B cell (primary cell): ENCODE data around the gene EEA1. TPM values are rescaled to one million over a fixed set of nuclear protein-coding genes. Genes with fewer than 3 reads are reported as not detected.

Source experiments
- ATAC-seq: fragments of 200-7000 bp; cut with Tn5 transposase; one replicate; pipeline ENCODE4 v1.10.0; 2021; ENCODE audit warnings: low read depth, mild to moderate bottlenecking, moderate number of reproducible peaks, moderate library complexity
- CTCF ChIA-PET: fragments of 350-600 bp; sonication (Branson Sonifier 250); formaldehyde crosslinking; loops from one replicate; lab custom pipeline; 2021; ENCODE audit warnings: antibody characterized with exemption, inconsistent platforms; lab: Charles Lee
- POLR2A ChIA-PET: fragments of 350-600 bp; sonication (Branson Sonifier 250); formaldehyde crosslinking; loops from one replicate; lab custom pipeline; 2021; ENCODE audit warnings: antibody characterized with exemption; lab: Charles Lee
- DNase-seq: peaks from one replicate; pipeline ENCODE4 v3.0.0; 2013
- H2AFZ ChIP-seq: 2 replicates; pipeline ENCODE4 v1.6.1; 2012; ENCODE audit warnings: mild to moderate bottlenecking, low read depth, low read length; ENCODE audit not compliant: insufficient read depth, poor library complexity, severe bottlenecking
- H3K27ac ChIP-seq, 2 donors: 1 replicate in 1 of 2; 2 replicates in 1 of 2; pipeline ENCODE4 v1.5.1; 2012 to 2013; ENCODE audit warnings: low read length in 2 of 2, mild to moderate bottlenecking in 2 of 2, moderate library complexity in 1 of 2
- H3K27me3 ChIP-seq, 4 experiments: fragments of 200-600 bp in 1 of 4; sonication (generic) in 1 of 4; replicated peaks in 1 of 4; 1 replicate in 2 of 4; 2 replicates in 2 of 4; pipeline versions ENCODE4 v1.6.1 to v1.7.0; 2013 to 2016; ENCODE audit warnings: low read length in 3 of 4, mild to moderate bottlenecking in 2 of 4, mixed read lengths in 1 of 4, moderate library complexity in 1 of 4; ENCODE audit not compliant: insufficient read depth in 4 of 4, control insufficient read depth in 3 of 4; ENCODE audit errors: control extremely low read depth in 1 of 4
- H3K36me3 ChIP-seq, 2 experiments: replicated peaks in 1 of 2; 1 replicate in 1 of 2; 2 replicates in 1 of 2; pipeline versions ENCODE4 v1.6.1 to v1.7.1; 2013; ENCODE audit warnings: low read length in 1 of 2; ENCODE audit not compliant: insufficient read depth in 2 of 2, control insufficient read depth in 1 of 2; ENCODE audit errors: control extremely low read depth in 1 of 2, extremely low read depth in 1 of 2
- H3K4me1 ChIP-seq, 2 donors: fragments of 200-600 bp in 1 of 2; sonication (generic) in 1 of 2; 1 replicate in 1 of 2; 2 replicates in 1 of 2; pipeline versions ENCODE4 v1.5.1 to v1.6.1; 2013 to 2017; ENCODE audit warnings: low read length in 2 of 2; ENCODE audit not compliant: control insufficient read depth in 2 of 2, insufficient read depth in 2 of 2
- H3K4me2 ChIP-seq: replicated peaks from 2 replicates; pipeline ENCODE3; 2012; ENCODE audit warnings: mild to moderate bottlenecking, low read depth, low read length; ENCODE audit not compliant: poor library complexity, severe bottlenecking
- H3K4me3 ChIP-seq, 5 experiments: fragments of 200-600 bp in 1 of 5; sonication (generic) in 1 of 5; 1 replicate in 3 of 5; 2 replicates in 2 of 5; pipeline versions ENCODE4 v1.5.1 to v1.7.0; 2011 to 2016; ENCODE audit warnings: low read length in 4 of 5, mild to moderate bottlenecking in 4 of 5, low read depth in 2 of 5, control low read depth in 1 of 5, moderate library complexity in 1 of 5; ENCODE audit not compliant: insufficient read depth in 1 of 5; ENCODE audit errors: control extremely low read depth in 1 of 5, extremely low read depth in 1 of 5
- H3K79me2 ChIP-seq: fragments of 200-600 bp; sonication (generic); one replicate; pipeline ENCODE4 v1.6.0; 2016; ENCODE audit warnings: low read length; ENCODE audit not compliant: control insufficient read depth, insufficient read depth
- H3K9ac ChIP-seq: fragments of 200-600 bp; sonication (generic); 2 replicates; pipeline ENCODE4 v1.6.1; 2017; ENCODE audit warnings: mild to moderate bottlenecking, low read length, moderate library complexity
- H3K9me3 ChIP-seq, 3 donors: one replicate each; pipeline versions ENCODE4 v1.6.1 to v1.7.1; 2013; ENCODE audit warnings: low read length in 2 of 3; ENCODE audit not compliant: control insufficient read depth in 2 of 3, insufficient read depth in 1 of 3; ENCODE audit errors: control extremely low read depth in 1 of 3
- H4K20me1 ChIP-seq: 2 replicates; pipeline ENCODE4 v1.6.0; 2012; ENCODE audit warnings: mild to moderate bottlenecking, low read length; ENCODE audit not compliant: insufficient read depth, control insufficient read depth, poor library complexity, severe bottlenecking
- H3K27ac Mint-ChIP-seq: one replicate; pipeline ENCODE4 v1.8.0; 2021; ENCODE audit warnings: mixed read lengths
- H3K27me3 Mint-ChIP-seq: one replicate; pipeline ENCODE4 v1.8.0; 2021; ENCODE audit warnings: mixed read lengths
- H3K4me1 Mint-ChIP-seq: one replicate; pipeline ENCODE4 v1.8.0; 2021; ENCODE audit warnings: mixed read lengths
- H3K4me3 Mint-ChIP-seq: one replicate; pipeline ENCODE4 v1.8.0; 2021; ENCODE audit warnings: mixed read lengths
- H3K9me3 Mint-ChIP-seq: one replicate; pipeline ENCODE4 v1.8.0; 2022; ENCODE audit warnings: mixed read lengths; ENCODE audit not compliant: insufficient read depth
- EZH2 ChIP-seq: IDR thresholded peaks from 2 replicates; pipeline ENCODE4 v1.6.1; 2012; ENCODE audit warnings: borderline replicate concordance, low read depth, mild to moderate bottlenecking, moderate library complexity, low read length; ENCODE audit not compliant: insufficient read depth, poor library complexity, severe bottlenecking
- WGBS: methylation state at CpG from one replicate; pipeline ENCODE4 v1.1.5; 2013; ENCODE audit warnings: missing lambda C conversion rate; ENCODE audit not compliant: insufficient coverage; 5-methylcytosine and 5-hydroxymethylcytosine counted together
- intact Hi-C: fragments of 100-400 bp; cut with micrococcal nuclease; formaldehyde crosslinking; loops from one replicate; pipeline ENCODE4 v1.10.0; 2022
- polyA plus RNA-seq: library from polyadenylated mRNA; depleted of rRNA; stranded (reverse); fragments of >200 nt; gene quantifications from 2 replicates; pipeline ENCODE4 v1.2.3, GENCODE V29; 2012
- total RNA-seq, 2 donors: library from RNA; stranded (reverse); fragments of 120-200 nt in 1 of 2; gene quantifications; 1 replicate in 1 of 2; 2 replicates in 1 of 2; pipeline versions ENCODE4 v1.2.3 to v1.2.4, GENCODE V29; 2013 to 2022
- TF ChIP-seq, protein P1 (sequence below): fragments of 200-600 bp; IDR thresholded peaks from one replicate; pipeline ENCODE4 v1.8.0; 2022; ENCODE audit warnings: antibody characterized with exemption, mild to moderate bottlenecking

The EEA1 gene
- total and polyA plus RNA-seq, 2 donors (not counting 1 experiment from before 2014, with no cell fraction given): 1.8 to 26.3 TPM

DNA sequence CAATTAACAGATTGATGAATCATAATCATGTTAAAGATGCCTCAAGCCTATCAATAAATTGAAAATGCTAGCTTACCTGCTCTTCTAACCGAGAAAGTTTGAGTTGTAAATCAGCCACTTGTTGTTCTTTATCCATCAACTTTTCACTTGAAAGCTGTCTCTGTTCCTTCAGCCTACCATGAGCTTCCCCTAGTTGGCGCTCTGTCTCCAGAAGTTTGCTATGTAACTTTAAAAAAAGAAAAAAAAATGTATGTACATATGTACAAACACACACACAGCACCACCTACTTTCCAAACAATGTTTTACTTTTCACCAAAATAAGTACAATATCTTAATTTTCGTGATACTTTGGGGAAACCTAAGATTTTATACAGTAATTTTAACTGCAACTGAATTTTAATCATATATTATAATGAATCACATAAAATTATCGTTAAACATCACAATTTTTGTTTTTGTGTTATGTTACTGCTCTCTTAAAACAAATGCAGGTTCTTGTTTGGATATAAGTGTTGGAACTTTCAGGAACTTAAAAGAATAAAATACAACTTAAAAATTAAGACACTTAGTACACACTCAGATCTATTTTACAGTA is 101.2 kb downstream of the EEA1 start:
- intact Hi-C loops: loop anchor here (2.0 kb wide), 1 partner anchor 569 kb away; no protein-coding TSS in a partner anchor
- ATAC-seq: no peak
- DNase-seq: peak; percentile 35
- H3K4me3 Mint-ChIP-seq: no peak overlapping the region
- Histone ChIP-seq H3K36me3 (peaks cover 6 to 31% of the 10 kb centered on the region in 2 experiments), H3K27ac (no peak overlapping the region), H3K4me1 (no peaks in the 10 kb centered on the region), H3K9me3 (no peaks in the 10 kb centered on the region), H3K79me2 (no peaks in the 10 kb centered on the region), H3K4me2 (no peak overlapping the region), H3K4me3 (no peak overlapping the region), H3K9ac (no peak overlapping the region), H4K20me1 (no peaks in the 10 kb centered on the region), H3K27me3 (no peaks in the 10 kb centered on the region), H2AFZ (no peak overlapping the region)
- no peak for TF ChIP-seq EZH2
- TF ChIP-seq, protein P1, sequence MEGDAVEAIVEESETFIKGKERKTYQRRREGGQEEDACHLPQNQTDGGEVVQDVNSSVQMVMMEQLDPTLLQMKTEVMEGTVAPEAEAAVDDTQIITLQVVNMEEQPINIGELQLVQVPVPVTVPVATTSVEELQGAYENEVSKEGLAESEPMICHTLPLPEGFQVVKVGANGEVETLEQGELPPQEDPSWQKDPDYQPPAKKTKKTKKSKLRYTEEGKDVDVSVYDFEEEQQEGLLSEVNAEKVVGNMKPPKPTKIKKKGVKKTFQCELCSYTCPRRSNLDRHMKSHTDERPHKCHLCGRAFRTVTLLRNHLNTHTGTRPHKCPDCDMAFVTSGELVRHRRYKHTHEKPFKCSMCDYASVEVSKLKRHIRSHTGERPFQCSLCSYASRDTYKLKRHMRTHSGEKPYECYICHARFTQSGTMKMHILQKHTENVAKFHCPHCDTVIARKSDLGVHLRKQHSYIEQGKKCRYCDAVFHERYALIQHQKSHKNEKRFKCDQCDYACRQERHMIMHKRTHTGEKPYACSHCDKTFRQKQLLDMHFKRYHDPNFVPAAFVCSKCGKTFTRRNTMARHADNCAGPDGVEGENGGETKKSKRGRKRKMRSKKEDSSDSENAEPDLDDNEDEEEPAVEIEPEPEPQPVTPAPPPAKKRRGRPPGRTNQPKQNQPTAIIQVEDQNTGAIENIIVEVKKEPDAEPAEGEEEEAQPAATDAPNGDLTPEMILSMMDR: peak; percentile 63
- no peaks in the 10 kb centered on the region for H3K9me3 Mint-ChIP-seq
- H3K4me1 Mint-ChIP-seq: no peaks in the 10 kb centered on the region
- POLR2A ChIA-PET: interaction anchor here (0.5 kb wide), 1 partner anchor 592 kb away, joined by 3 read pairs; no protein-coding TSS in a partner anchor
- no CpG with 5 or more reads among the region's 4 CpGs for WGBS
- no peak overlapping the region for H3K27ac Mint-ChIP-seq
- no peaks in the 10 kb centered on the region for H3K27me3 Mint-ChIP-seq
- CTCF ChIA-PET: interaction anchor here (0.7 to 1.5 kb wide), 9 partner anchors 31 to 592 kb away, joined by 3 to 7 read pairs (median 4); no protein-coding TSS in a partner anchor

DNA sequence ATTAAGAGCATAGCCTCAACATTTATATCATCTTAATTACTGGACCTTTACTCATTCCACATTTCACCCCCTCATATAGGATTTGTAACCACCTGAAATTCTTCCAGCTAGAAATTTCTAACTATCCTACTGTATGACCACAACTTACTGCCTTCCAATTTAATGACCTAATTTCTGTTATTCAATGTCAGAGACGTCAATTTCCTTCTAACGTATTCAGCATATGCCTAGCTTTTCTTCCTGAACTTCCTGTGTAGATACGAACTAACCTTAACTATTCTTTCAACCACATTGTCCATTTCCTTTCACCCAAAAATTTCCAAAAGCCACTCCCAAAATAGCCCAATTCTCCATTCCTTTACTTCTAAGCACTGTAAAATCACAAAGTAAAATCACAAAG is 108.0 kb downstream of the EEA1 start:
- TF ChIP-seq EZH2: no peak
- TF ChIP-seq, protein P1: no peak
- ATAC-seq (no peak), DNase-seq (no peak)
- Histone ChIP-seq H3K27ac (no peak overlapping the region), H3K9me3 (no peaks in the 10 kb centered on the region), H3K27me3 (no peaks in the 10 kb centered on the region), H3K4me1 (no peaks in the 10 kb centered on the region), H3K79me2 (no peaks in the 10 kb centered on the region), H2AFZ (no peak overlapping the region), H3K4me3 (no peak overlapping the region), H4K20me1 (no peaks in the 10 kb centered on the region), H3K36me3 (peaks cover 3 to 26% of the 10 kb centered on the region in 2 experiments), H3K4me2 (no peak overlapping the region), H3K9ac (no peak overlapping the region)
- intact Hi-C loops: no loop called here
- H3K9me3 Mint-ChIP-seq: no peaks in the 10 kb centered on the region
- POLR2A ChIA-PET: no interaction called here
- H3K27ac Mint-ChIP-seq: no peak overlapping the region
- 93% methylated on average over 3 of the region's 3 CpGs for WGBS
- H3K4me1 Mint-ChIP-seq: no peaks in the 10 kb centered on the region
- H3K27me3 Mint-ChIP-seq: no peaks in the 10 kb centered on the region
- no peak overlapping the region for H3K4me3 Mint-ChIP-seq
- CTCF ChIA-PET: interaction anchor here (1.3 kb wide), 1 partner anchor 12 kb away, joined by 3 read pairs; no protein-coding TSS in a partner anchor
